H1 (cell line): ENCODE data around the gene RPRM. TPM values are rescaled to one million over a fixed set of nuclear protein-coding genes. Genes with fewer than 3 reads are reported as not detected.

ENCODE experiments used
- CTCF ChIA-PET: fragments of 300-600 bp; sonication (Branson Sonifier 250); formaldehyde crosslinking; loops from one replicate; lab custom pipeline; 2021; ENCODE audit not compliant: partially characterized antibody; lab: Charles Lee
- POLR2A ChIA-PET: fragments of 300-600 bp; sonication (Branson Sonifier 250); formaldehyde crosslinking; loops from one replicate; lab custom pipeline; 2021; ENCODE audit warnings: inconsistent platforms; ENCODE audit not compliant: partially characterized antibody; lab: Charles Lee
- DNase-seq, 2 experiments: peaks; one replicate each; pipeline versions ENCODE4 v3.0.0 to v3.0.0-alpha.2; 2010 to 2022; ENCODE audit warnings: low spot score in 2 of 2, low read depth in 1 of 2, mixed read lengths in 1 of 2
- FAIRE-seq: peaks from 2 replicates; lab custom pipeline; 2011; peaks lifted over from hg19 to GRCh38; lab: Jason Lieb, UNC
- H2AFZ ChIP-seq: 2 replicates; pipeline ENCODE4 v1.8.1; 2012; ENCODE audit warnings: low read length, inconsistent platforms
- H2AK5ac ChIP-seq: 2 replicates; pipeline ENCODE4 v1.6.1; 2013; ENCODE audit warnings: low read depth, low read length
- H2BK120ac ChIP-seq: replicated peaks from 2 replicates; pipeline ENCODE3; 2013; ENCODE audit warnings: low read depth, low read length, inconsistent platforms
- H2BK12ac ChIP-seq: 2 replicates; pipeline ENCODE4 v1.6.1; 2013; ENCODE audit warnings: low read depth, low read length
- H2BK15ac ChIP-seq: 2 replicates; pipeline ENCODE4 v1.6.1; 2013; ENCODE audit warnings: low read length
- H2BK20ac ChIP-seq: 2 replicates; pipeline ENCODE4 v1.6.1; 2013; ENCODE audit warnings: low read length
- H2BK5ac ChIP-seq: 2 replicates; pipeline ENCODE4 v1.6.1; 2013; ENCODE audit warnings: low read depth, low read length
- H3K14ac ChIP-seq: 2 replicates; pipeline ENCODE4 v1.6.1; 2013; ENCODE audit warnings: inconsistent platforms; ENCODE audit not compliant: insufficient read length
- H3K18ac ChIP-seq: 2 replicates; pipeline ENCODE4 v1.6.1; 2013; ENCODE audit warnings: low read length; ENCODE audit errors: extremely low read depth
- H3K23ac ChIP-seq: 2 replicates; pipeline ENCODE4 v1.6.1; 2013; ENCODE audit warnings: inconsistent platforms; ENCODE audit not compliant: insufficient read length
- H3K23me2 ChIP-seq: 2 replicates; pipeline ENCODE4 v1.6.1; 2013; ENCODE audit warnings: low read depth, low read length
- H3K27ac ChIP-seq: 2 replicates; pipeline ENCODE4 v1.6.1; 2011; ENCODE audit warnings: low read depth, low read length, inconsistent platforms
- H3K27me3 ChIP-seq, 4 experiments: replicated peaks in 1 of 4; 1 replicate in 1 of 4; 2 replicates in 3 of 4; pipeline versions ENCODE4 v1.6.1 to v1.8.1; 2011 to 2013; ENCODE audit warnings: low read length in 3 of 4, mild to moderate bottlenecking in 3 of 4, inconsistent platforms in 2 of 4, mixed read lengths in 2 of 4, moderate library complexity in 1 of 4; ENCODE audit not compliant: control insufficient read depth in 3 of 4, insufficient read depth in 3 of 4; ENCODE audit errors: extremely low read depth in 1 of 4
- H3K36me3 ChIP-seq, 4 experiments: 2 replicates each; pipeline versions ENCODE4 v1.6.1 to v1.8.1; 2011 to 2013; ENCODE audit warnings: mild to moderate bottlenecking in 4 of 4, low read length in 3 of 4, moderate library complexity in 2 of 4, control low read depth in 1 of 4, inconsistent platforms in 1 of 4; ENCODE audit not compliant: insufficient read depth in 4 of 4, control insufficient read depth in 2 of 4
- H3K4ac ChIP-seq: replicated peaks from 2 replicates; pipeline ENCODE3; 2013; ENCODE audit warnings: low read length, low read depth, mixed read lengths, inconsistent platforms; ENCODE audit not compliant: insufficient read length
- H3K4me1 ChIP-seq, 4 experiments: replicated peaks in 1 of 4; 1 replicate in 1 of 4; 2 replicates in 3 of 4; pipeline versions ENCODE4 v1.6.1 to v1.8.1; 2011 to 2013; ENCODE audit warnings: low read length in 3 of 4, inconsistent platforms in 2 of 4, mixed read lengths in 1 of 4; ENCODE audit not compliant: insufficient read depth in 4 of 4, control insufficient read depth in 3 of 4
- H3K4me2 ChIP-seq, 2 experiments: 2 replicates each; pipeline versions ENCODE4 v1.6.1 to v1.8.1; 2011 to 2013; ENCODE audit warnings: low read depth in 2 of 2, low read length in 2 of 2, control low read depth in 1 of 2, inconsistent platforms in 1 of 2, mild to moderate bottlenecking in 1 of 2; ENCODE audit not compliant: insufficient read depth in 1 of 2
- H3K4me3 ChIP-seq, 4 experiments: fragments of 200-600, 300-600 bp in 1 of 4; sonication (generic), shearing (Covaris generic), sonication (Bioruptor Twin) in 1 of 4; 2 replicates each; pipeline versions ENCODE4 v1.5.1 to v1.8.1; 2011 to 2016; ENCODE audit warnings: low read length in 4 of 4, low read depth in 3 of 4, control low read depth in 2 of 4, inconsistent platforms in 2 of 4, mild to moderate bottlenecking in 2 of 4, mixed read lengths in 1 of 4, moderate library complexity in 1 of 4; ENCODE audit not compliant: insufficient read depth in 2 of 4; ENCODE audit errors: extremely low read depth in 1 of 4
- H3K56ac ChIP-seq: replicated peaks from 2 replicates; pipeline ENCODE3; 2013; ENCODE audit warnings: low read depth, mild to moderate bottlenecking, mixed read lengths, low read length, inconsistent platforms; ENCODE audit not compliant: insufficient read length
- H3K79me1 ChIP-seq: 2 replicates; pipeline ENCODE4 v1.6.1; 2013; ENCODE audit warnings: low read depth, low read length, control low read depth
- H3K79me2 ChIP-seq, 2 experiments: 2 replicates each; pipeline versions ENCODE4 v1.6.1 to v1.8.1; 2012 to 2013; ENCODE audit warnings: low read length in 2 of 2, mild to moderate bottlenecking in 2 of 2, inconsistent platforms in 1 of 2; ENCODE audit not compliant: insufficient read depth in 2 of 2, control insufficient read depth in 1 of 2
- H3K9ac ChIP-seq, 4 experiments: replicated peaks in 1 of 4; 1 replicate in 1 of 4; 2 replicates in 3 of 4; pipeline versions ENCODE4 v1.6.1 to v1.8.1; 2011 to 2013; ENCODE audit warnings: low read depth in 3 of 4, low read length in 3 of 4, control low read depth in 2 of 4, mild to moderate bottlenecking in 2 of 4, moderate library complexity in 2 of 4, inconsistent platforms in 1 of 4; ENCODE audit errors: extremely low read depth in 1 of 4
- H3K9me3 ChIP-seq, 2 experiments: 2 replicates each; pipeline versions ENCODE4 v1.6.1 to v1.8.1; 2012 to 2013; ENCODE audit warnings: mild to moderate bottlenecking in 2 of 2, moderate library complexity in 2 of 2, control low read depth in 1 of 2, inconsistent platforms in 1 of 2, low read depth in 1 of 2, low read length in 1 of 2, mixed read lengths in 1 of 2; ENCODE audit not compliant: insufficient read depth in 2 of 2
- H4K20me1 ChIP-seq, 2 experiments: replicated peaks in 1 of 2; 2 replicates each; pipeline versions ENCODE3 to v1.8.1; 2011 to 2013; ENCODE audit warnings: inconsistent platforms in 2 of 2, low read length in 2 of 2, mild to moderate bottlenecking in 1 of 2; ENCODE audit not compliant: insufficient read depth in 2 of 2, control insufficient read depth in 1 of 2
- H4K5ac ChIP-seq: 2 replicates; pipeline ENCODE4 v1.6.1; 2013; ENCODE audit warnings: low read length, low read depth, mixed read lengths, inconsistent platforms; ENCODE audit not compliant: insufficient read length
- H4K8ac ChIP-seq: 2 replicates; pipeline ENCODE4 v1.8.0; 2013; ENCODE audit warnings: mild to moderate bottlenecking, moderate library complexity, low read length, inconsistent platforms; ENCODE audit not compliant: insufficient read depth; ENCODE audit errors: extremely low read depth
- H4K91ac ChIP-seq: replicated peaks from 2 replicates; pipeline ENCODE3; 2013; ENCODE audit warnings: low read length, mixed read lengths, inconsistent platforms; ENCODE audit not compliant: insufficient read length
- CEBPB ChIP-seq: IDR thresholded peaks from 2 replicates; pipeline ENCODE4 v1.6.1; 2012; ENCODE audit warnings: low read depth, low read length
- CTBP2 ChIP-seq: IDR thresholded peaks from 2 replicates; pipeline ENCODE4 v1.7.0; 2011; ENCODE audit warnings: borderline replicate concordance, mild to moderate bottlenecking, moderate library complexity, mixed read lengths, low read length; ENCODE audit not compliant: insufficient read depth, insufficient read length
- EGR1 ChIP-seq: IDR thresholded peaks from 2 replicates; pipeline ENCODE4 v1.6.1; 2011; ENCODE audit warnings: low read depth, low read length, borderline replicate concordance
- PHF8 ChIP-seq: fragments of 200-600 bp; sonication (generic); conservative IDR thresholded peaks from 2 replicates; pipeline ENCODE4 v1.7.1; 2012; ENCODE audit warnings: low read depth, mild to moderate bottlenecking, inconsistent platforms, low read length, moderate library complexity
- TAF7 ChIP-seq: optimal IDR thresholded peaks from 2 replicates; pipeline ENCODE3; 2011; ENCODE audit warnings: low read depth, mild to moderate bottlenecking, inconsistent platforms, low read length, moderate library complexity, borderline replicate concordance
- TBP ChIP-seq: IDR thresholded peaks from 2 replicates; pipeline ENCODE4 v1.6.1; 2011; ENCODE audit warnings: low read depth, low read length, improper control_type of control experiment
- TCF12 ChIP-seq: IDR thresholded peaks from 2 replicates; pipeline ENCODE4 v1.6.1; 2011; ENCODE audit warnings: low read depth, mild to moderate bottlenecking, low read length
- WGBS, 2 experiments: shearing (Covaris generic) in 1 of 2; methylation state at CpG; one replicate each; pipeline versions ENCODE4 v1.1.6 to v1.1.7; 2013 to 2015; ENCODE audit warnings: low lambda C conversion rate in 2 of 2, mixed read lengths in 2 of 2, inconsistent platforms in 1 of 2, low coverage in 1 of 2, missing lambda C conversion rate in 1 of 2; ENCODE audit not compliant: insufficient replicate concordance in 2 of 2, insufficient coverage in 1 of 2, insufficient read length in 1 of 2; ENCODE audit errors: extremely low coverage in 1 of 2, missing lambda C conversion rate in 1 of 2; 5-methylcytosine and 5-hydroxymethylcytosine counted together
- polyA plus RNA-seq, 7 experiments: library from polyadenylated mRNA; depleted of rRNA in 3 of 7; stranded (reverse) in 5 of 7; unstranded in 2 of 7; fragments of >200 nt in 5 of 7; fragments of 200-250 nt in 2 of 7; gene quantifications; 1 replicate in 5 of 7; 2 replicates in 1 of 7; 4 replicates in 1 of 7; pipeline versions ENCODE4 v1.2.1 to v1.2.3, GENCODE V29; 2011 to 2013; ENCODE audit warnings: missing spikeins in 2 of 7, mixed read lengths in 2 of 7
- total RNA-seq: library from RNA; stranded (reverse); fragmentation: NEBNext Ultra II Directional; extraction: Animal tissue kit (Norgen Biotek cat#: 25700); gene quantifications from 2 replicates; pipeline ENCODE4 v1.2.1, GENCODE V29; 2021
- TF ChIP-seq, protein P1 (sequence below), 3 experiments: IDR thresholded peaks; 1 replicate in 2 of 3; 2 replicates in 1 of 3; pipeline versions ENCODE4 v1.5.1 to v1.6.1; 2011; ENCODE audit warnings: low read length in 3 of 3, mild to moderate bottlenecking in 3 of 3, inconsistent platforms in 2 of 3, low read depth in 1 of 3, moderate library complexity in 1 of 3; ENCODE audit not compliant: insufficient read depth in 1 of 3; ENCODE audit errors: control extremely low read depth in 1 of 3

Gene RPRM
- total and polyA plus RNA-seq, 2 of the 8 experiments (the other 6 are each of a cell fraction or from before 2014, with no cell fraction given), result 11.0 to 16.3 TPM

DNA sequence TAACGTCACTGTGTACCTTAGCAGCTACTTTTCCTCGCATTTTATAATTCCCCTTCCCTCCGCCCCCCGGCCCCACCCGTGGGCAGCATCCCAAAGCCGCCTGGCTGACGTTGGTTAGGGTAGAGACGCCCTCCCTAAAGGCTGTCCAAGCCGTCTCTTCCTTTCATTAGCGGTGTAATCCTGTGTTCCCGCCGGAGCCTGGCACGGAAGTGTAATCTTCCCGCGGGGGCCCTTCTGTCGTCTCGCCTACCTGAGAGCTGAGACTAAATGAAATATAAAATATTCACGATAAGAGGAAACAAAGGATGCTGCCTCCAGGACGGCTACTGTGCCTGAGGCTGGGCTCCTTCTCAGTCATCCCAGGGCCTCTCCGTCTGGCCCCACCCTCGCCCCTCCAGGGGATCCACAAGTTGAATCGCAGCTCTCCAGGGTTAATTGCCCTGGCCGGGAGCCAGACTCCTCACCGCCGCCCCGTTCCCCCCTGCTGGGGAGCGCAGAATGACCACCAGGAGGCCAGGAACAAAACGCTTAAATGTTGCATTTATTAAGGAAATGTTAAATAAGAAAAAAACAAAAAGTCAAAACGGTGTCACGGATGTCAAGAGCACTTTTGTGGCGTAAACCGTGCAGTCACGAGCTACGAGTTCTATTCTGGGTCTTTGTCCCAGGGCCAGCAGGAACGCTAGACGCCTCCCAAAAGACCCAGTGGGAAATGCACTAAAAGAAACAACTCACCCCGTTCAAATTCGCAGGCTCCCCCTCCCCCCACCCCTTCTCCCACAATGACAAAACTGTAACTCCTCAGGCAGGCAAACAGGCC lies 1.5 kb downstream of the RPRM start:
- Histone ChIP-seq H3K27ac (no peak overlapping the region), H3K18ac (peak overlapping the region; percentile 94; the same call in 1 of the 2 replicates), H2BK20ac (no peak overlapping the region), H3K36me3 (no peaks in the 10 kb centered on the region), H3K4me1 (peaks cover 7 to 13% (median 11%) of the 10 kb centered on the region in 4 experiments), H2AK5ac (no peak overlapping the region), H4K5ac (no peak overlapping the region), H3K9ac (peak overlapping the region in 1 of 4 experiments; percentile 39; a peak in 2 of 7 replicates), H3K79me1 (no peaks in the 10 kb centered on the region), H3K27me3 (peaks cover 0 to 10% (median 6%) of the 10 kb centered on the region in 4 experiments; a peak in 4 of 7 replicates), H2AFZ (peak overlapping the region; percentile 86; the same call in 1 of the 2 replicates), H3K56ac (no peak overlapping the region), H2BK12ac (0 out of 2 replicates have a peak overlapping the region, but pooled peaks have one; percentile 95), H2BK120ac (no peak overlapping the region), H4K20me1 (peaks cover 0 to 2% of the 10 kb centered on the region in 2 experiments), H3K79me2 (no peaks in the 10 kb centered on the region; a peak in 1 of 4 replicates), H3K4me2 (peak overlapping the region; percentile 93 to 100), H3K14ac (no peak overlapping the region), H3K23ac (no peak overlapping the region), H3K23me2 (peaks cover 22% of the 10 kb centered on the region), H4K8ac (no peak overlapping the region), H2BK5ac (peak overlapping the region; percentile 86; the same call in 1 of the 2 replicates), H2BK15ac (no peak overlapping the region), H3K9me3 (no peaks in the 10 kb centered on the region), H4K91ac (peak overlapping the region; percentile 31), H3K4ac (no peak overlapping the region), H3K4me3 (peak overlapping the region; percentile 68 to 72 (median 70))
- FAIRE-seq (no peak), DNase-seq (peak; percentile 58 to 72)
- ChIA-PET CTCF (interaction anchor here (0.6 to 5.9 kb wide), 9 partner anchors 9 to 551 kb away, joined by 3 to 66 read pairs (median 3); no protein-coding TSS in a partner anchor), POLR2A (interaction anchor here (0.6 to 2.0 kb wide), 3 partner anchors 7 to 760 kb away, joined by 3 to 6 read pairs (median 3); partner anchors contain the start of gene PRPF40A)
- WGBS, 2 experiments, result 1% methylated on average over 38 of the region's 38 CpGs; no CpG with 5 or more reads in 1 of the 2 experiments
- TF ChIP-seq EGR1 (0 out of 2 replicates have a peak, but pooled peaks have one; percentile 2), CTBP2 (peak; percentile 42), TCF12 (no peak), TAF7 (no peak), TBP (no peak), CEBPB (no peak), PHF8 (peak; percentile 23; the same call in 1 of the 2 replicates)
- TF ChIP-seq, protein P1, sequence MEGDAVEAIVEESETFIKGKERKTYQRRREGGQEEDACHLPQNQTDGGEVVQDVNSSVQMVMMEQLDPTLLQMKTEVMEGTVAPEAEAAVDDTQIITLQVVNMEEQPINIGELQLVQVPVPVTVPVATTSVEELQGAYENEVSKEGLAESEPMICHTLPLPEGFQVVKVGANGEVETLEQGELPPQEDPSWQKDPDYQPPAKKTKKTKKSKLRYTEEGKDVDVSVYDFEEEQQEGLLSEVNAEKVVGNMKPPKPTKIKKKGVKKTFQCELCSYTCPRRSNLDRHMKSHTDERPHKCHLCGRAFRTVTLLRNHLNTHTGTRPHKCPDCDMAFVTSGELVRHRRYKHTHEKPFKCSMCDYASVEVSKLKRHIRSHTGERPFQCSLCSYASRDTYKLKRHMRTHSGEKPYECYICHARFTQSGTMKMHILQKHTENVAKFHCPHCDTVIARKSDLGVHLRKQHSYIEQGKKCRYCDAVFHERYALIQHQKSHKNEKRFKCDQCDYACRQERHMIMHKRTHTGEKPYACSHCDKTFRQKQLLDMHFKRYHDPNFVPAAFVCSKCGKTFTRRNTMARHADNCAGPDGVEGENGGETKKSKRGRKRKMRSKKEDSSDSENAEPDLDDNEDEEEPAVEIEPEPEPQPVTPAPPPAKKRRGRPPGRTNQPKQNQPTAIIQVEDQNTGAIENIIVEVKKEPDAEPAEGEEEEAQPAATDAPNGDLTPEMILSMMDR (IDR thresholded peaks at IDR 0.05; ENCODE audit: control extremely low read depth in 1 of 3, insufficient read depth in 1 of 3, low read depth in 1 of 3, low read length in 3 of 3), result peak in 2 of 3 experiments; percentile 3 to 17; a peak in 2 of 4 replicates
